ENCODE data around the gene FBXW4.

- TF ChIP-seq CTCF (IDR thresholded peaks at IDR 0.05), result no peak
- TF ChIP-seq POLR2A (IDR thresholded peaks at IDR 0.05), result no peak
- no peak for TF ChIP-seq POLR2AphosphoS5 (IDR thresholded peaks at IDR 0.05)
Measured at GRCh38 chr10:101708870-101709269, 13.9 kb upstream of the FBXW4 start.

Data from transverse colon (tissue), 4 donors.